ENCODE measurements around the gene FGGY.
A peak's percentile ranks its signal among the peaks of the same experiment; 100 is the strongest.

FGGY gene

DNA sequence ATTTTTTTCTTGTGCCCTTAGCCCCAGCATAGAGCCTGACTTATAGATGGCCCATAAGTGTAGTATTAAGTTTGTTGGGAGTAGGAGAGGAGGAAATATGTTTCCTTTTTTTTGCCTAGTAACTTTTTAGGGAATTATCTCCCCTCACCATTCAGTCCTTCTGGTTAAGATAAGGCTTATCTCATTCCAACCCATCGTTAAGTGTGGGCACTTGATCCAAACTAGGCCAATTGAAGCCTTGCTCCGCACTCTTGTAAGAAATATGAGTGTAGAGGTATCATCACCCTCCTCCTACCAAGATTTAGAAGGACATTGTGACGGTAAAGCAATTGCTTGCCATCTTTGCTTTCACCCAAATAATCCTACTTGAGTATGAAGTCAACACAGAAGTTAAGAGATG, 8.8 kb upstream of the FGGY start:
- H3K4me3 ChIP-seq (replicated peaks; ENCODE audit: low read depth, low read length): no peak overlapping the region
- no peak for DNase-seq (ENCODE audit: low read depth)
- TF ChIP-seq, protein P1, sequence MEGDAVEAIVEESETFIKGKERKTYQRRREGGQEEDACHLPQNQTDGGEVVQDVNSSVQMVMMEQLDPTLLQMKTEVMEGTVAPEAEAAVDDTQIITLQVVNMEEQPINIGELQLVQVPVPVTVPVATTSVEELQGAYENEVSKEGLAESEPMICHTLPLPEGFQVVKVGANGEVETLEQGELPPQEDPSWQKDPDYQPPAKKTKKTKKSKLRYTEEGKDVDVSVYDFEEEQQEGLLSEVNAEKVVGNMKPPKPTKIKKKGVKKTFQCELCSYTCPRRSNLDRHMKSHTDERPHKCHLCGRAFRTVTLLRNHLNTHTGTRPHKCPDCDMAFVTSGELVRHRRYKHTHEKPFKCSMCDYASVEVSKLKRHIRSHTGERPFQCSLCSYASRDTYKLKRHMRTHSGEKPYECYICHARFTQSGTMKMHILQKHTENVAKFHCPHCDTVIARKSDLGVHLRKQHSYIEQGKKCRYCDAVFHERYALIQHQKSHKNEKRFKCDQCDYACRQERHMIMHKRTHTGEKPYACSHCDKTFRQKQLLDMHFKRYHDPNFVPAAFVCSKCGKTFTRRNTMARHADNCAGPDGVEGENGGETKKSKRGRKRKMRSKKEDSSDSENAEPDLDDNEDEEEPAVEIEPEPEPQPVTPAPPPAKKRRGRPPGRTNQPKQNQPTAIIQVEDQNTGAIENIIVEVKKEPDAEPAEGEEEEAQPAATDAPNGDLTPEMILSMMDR (IDR thresholded peaks at IDR 0.05; ENCODE audit: low read length, missing control alignments): no peak

DNA sequence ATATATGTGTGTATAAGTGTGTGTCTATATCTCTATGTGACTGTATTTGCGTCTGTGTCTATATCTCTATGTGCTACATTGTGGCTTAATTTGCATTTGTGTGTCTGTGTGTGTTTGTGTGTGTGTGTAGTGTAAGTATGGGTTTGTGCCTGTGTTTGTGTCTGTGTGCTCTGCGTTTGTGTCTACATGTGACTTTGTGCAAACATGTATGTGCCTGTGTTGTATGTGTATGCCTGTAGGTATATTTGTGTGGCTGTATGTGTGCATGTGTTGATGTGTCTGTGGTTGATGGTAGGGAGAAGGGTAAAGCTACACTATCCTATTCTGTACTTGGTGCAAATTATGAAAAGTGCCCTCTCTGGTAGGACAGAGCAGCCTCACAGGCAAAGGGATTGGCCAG, 7.3 kb upstream of the FGGY start:
- no peak overlapping the region for H3K4me3 ChIP-seq (replicated peaks; ENCODE audit: low read depth, low read length)
- TF ChIP-seq, protein P1 (IDR thresholded peaks at IDR 0.05; ENCODE audit: low read length, missing control alignments): no peak
- DNase-seq (ENCODE audit: low read depth): no peak

DNA sequence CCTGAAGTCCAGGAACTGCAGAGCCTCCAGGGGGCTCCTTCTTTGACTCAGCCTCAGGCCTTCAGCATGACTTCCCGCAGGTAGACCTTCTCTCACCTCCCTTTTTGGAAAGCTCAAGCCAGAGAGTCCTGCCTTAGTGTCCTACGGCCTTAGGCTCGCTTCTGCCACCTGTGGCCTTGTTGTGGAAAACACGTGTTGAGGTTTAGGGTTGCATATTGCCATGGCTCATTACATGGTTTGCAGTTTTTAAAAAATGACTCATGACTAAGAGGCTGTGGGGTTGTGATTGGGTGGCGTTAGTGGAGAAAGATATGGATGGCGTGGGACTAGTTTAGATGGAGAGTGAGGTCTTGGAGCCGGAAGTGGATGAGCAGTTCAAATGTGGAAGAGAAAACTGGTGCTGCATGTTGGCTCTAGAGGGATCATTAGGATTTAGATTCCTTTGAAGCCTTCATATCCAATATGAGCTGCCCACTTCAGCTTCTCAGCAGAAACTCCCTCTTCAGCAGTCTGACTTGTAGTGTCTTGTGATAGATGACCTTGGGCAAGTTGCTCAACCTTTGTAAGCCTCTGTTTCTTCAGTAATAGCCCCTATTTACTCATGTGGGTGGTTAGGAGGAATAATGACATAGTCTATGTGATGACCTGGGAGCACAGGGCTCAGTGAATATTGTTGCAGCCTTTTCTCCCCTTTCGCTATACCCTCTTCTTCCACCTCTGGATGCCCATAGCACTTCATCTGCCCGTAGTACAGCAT, 6.5 kb upstream of the FGGY start:
- peak; percentile 64 for DNase-seq (ENCODE audit: low read depth)
- no peak overlapping the region for H3K4me3 ChIP-seq (replicated peaks; ENCODE audit: low read depth, low read length)
- TF ChIP-seq, protein P1 (IDR thresholded peaks at IDR 0.05; ENCODE audit: low read length, missing control alignments): peak; percentile 40

GRCh38 chr1:59291561-59291960, 5.3 kb upstream of the FGGY start:
- TF ChIP-seq, protein P1 (IDR thresholded peaks at IDR 0.05; ENCODE audit: low read length, missing control alignments): no peak

DNA sequence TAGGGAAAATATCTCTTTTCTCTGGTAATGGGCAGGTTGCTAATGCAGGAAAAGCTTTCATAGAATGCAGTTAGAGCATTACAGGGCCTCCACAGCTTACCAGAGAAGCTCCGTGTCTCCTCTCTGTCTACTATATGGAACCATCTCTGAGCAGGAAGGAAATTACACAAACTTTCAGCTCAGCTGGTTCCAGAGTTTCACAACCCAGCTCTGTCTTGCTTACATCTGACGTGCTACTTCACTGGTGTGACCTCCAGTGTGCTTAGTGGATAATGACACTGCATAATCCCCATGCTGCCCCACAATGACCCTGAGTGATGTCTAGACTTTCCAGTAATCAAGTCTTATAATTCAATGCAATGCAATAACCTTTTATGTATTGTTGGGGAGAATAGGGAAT, 4.3 kb upstream of the FGGY start:
- no peak overlapping the region for H3K4me3 ChIP-seq (replicated peaks; ENCODE audit: low read depth, low read length)
- DNase-seq (ENCODE audit: low read depth): peak; percentile 98
- TF ChIP-seq, protein P1 (IDR thresholded peaks at IDR 0.05; ENCODE audit: low read length, missing control alignments): peak; percentile 7

More at GRCh38 chr1:59291561-59291960, 5.3 kb upstream of the FGGY start:
- no peak for DNase-seq (ENCODE audit: low read depth)
- no peak overlapping the region for H3K4me3 ChIP-seq (replicated peaks; ENCODE audit: low read depth, low read length)

DNA sequence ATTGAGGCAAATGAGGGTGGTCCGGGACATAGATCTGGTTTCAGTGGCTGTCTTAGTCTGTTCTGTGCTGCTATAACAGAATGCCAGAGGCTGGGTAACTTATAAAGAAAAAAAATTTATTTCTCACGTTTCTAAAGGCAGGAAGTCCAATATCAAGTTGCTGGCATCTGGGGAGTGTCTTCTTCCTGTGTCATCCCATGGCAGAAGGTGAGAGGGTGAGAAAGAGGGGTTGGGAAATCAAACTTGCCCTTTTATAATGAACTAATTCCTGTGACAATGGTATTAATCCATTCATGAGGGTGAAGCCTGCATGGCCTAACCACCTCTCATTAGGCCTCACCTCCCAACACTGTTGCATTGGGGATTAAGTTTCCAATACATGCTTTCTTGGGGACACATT, 3.7 kb upstream of the FGGY start:
- no peak overlapping the region for H3K4me3 ChIP-seq (replicated peaks; ENCODE audit: low read depth, low read length)
- DNase-seq (ENCODE audit: low read depth): no peak
- TF ChIP-seq, protein P1 (IDR thresholded peaks at IDR 0.05; ENCODE audit: low read length, missing control alignments): no peak

- TF ChIP-seq, protein P1 (IDR thresholded peaks at IDR 0.05; ENCODE audit: low read length, missing control alignments): no peak
- no peak for DNase-seq (ENCODE audit: low read depth)
- no peak overlapping the region for H3K4me3 ChIP-seq (replicated peaks; ENCODE audit: low read depth, low read length)
Measured at GRCh38 chr1:59293849-59294248, 3.0 kb upstream of the FGGY start.
